Stomach (tissue), 9 donors: Measurements from ENCODE around the gene NIN. TPM values are rescaled to one million over a fixed set of nuclear protein-coding genes. Genes with fewer than 3 reads are reported as not detected.

ENCODE experiments used
- DNase-seq, 2 donors: peaks; one replicate each; pipeline versions ENCODE4 v3.0.0 to v3.0.0-alpha.2; 2013 to 2019
- H3K27ac ChIP-seq, 5 donors: fragments of 200-600 bp in 4 of 5; sonication (generic) in 4 of 5; one replicate each; pipeline ENCODE4 v1.5.1; 2013 to 2019; ENCODE audit warnings: mild to moderate bottlenecking in 1 of 5, moderate library complexity in 1 of 5
- H3K27me3 ChIP-seq, 3 donors: fragments of 200-600 bp; sonication (generic); one replicate each; pipeline ENCODE4 v1.5.1; 2017 to 2019; ENCODE audit warnings: mixed run types in 1 of 3
- H3K36me3 ChIP-seq, 4 donors: fragments of 200-600 bp; sonication (generic); 1 replicate in 3 of 4; 2 replicates in 1 of 4; pipeline ENCODE4 v1.5.1; 2016 to 2019
- H3K4me1 ChIP-seq, 4 donors: fragments of 200-600 bp; sonication (generic); one replicate each; pipeline ENCODE4 v1.5.1; 2016 to 2019
- H3K4me3 ChIP-seq, 4 donors: fragments of 200-600 bp; sonication (generic) in 3 of 4; one replicate each; pipeline ENCODE4 v1.5.1; 2016 to 2019; ENCODE audit warnings: mild to moderate bottlenecking in 1 of 4
- H3K9me3 ChIP-seq, 4 donors: fragments of 200-600 bp; sonication (generic); one replicate each; pipeline ENCODE4 v1.5.1; 2016 to 2019
- EP300 ChIP-seq: sonication (generic); formaldehyde crosslinking; IDR thresholded peaks from one replicate; pipeline ENCODE4 v1.6.1; 2017; ENCODE audit warnings: antibody characterized with exemption
- POLR2A ChIP-seq, 4 donors: fragments of 450-650 bp; IDR thresholded peaks; one replicate each; pipeline ENCODE4 v1.6.1; 2016; ENCODE audit warnings: antibody characterized with exemption in 4 of 4, control low read depth in 2 of 4, mild to moderate bottlenecking in 1 of 4, moderate library complexity in 1 of 4
- POLR2AphosphoS5 ChIP-seq, 3 donors: sonication (generic); formaldehyde crosslinking; IDR thresholded peaks; one replicate each; pipeline ENCODE4 v1.6.1; 2016; ENCODE audit warnings: antibody characterized with exemption in 3 of 3
- WGBS, 5 donors: extraction: QIAGEN DNeasy Blood & Tissue Kit in 3 of 5; methylation state at CpG; one replicate each; pipeline versions ENCODE4 v1.1.5 to v1.1.7; 2013 to 2018; 5-methylcytosine and 5-hydroxymethylcytosine counted together
- intact Hi-C: fragments of 100-400 bp; cut with DNase I; formaldehyde crosslinking; loops from one replicate; pipeline ENCODE4 v1.15.1; 2023; ENCODE audit warnings: low total_unique reads
- polyA plus RNA-seq, 3 donors: library from polyadenylated mRNA; stranded (reverse); fragments of 200-250 nt; gene quantifications; one replicate each; pipeline ENCODE4 v1.2.3, GENCODE V29; 2013
- total RNA-seq, 5 donors: library from RNA; depleted of rRNA; stranded (reverse); fragments of >200 nt; gene quantifications; one replicate each; pipeline versions ENCODE4 v1.1.0 to v1.2.3, GENCODE V29; 2014 to 2016
- TF ChIP-seq, protein P1 (sequence below), 7 experiments: fragments of 450-650 bp in 4 of 7; fragments of 200-600 bp in 3 of 7; sonication (generic) in 3 of 7; IDR thresholded peaks; one replicate each; pipeline ENCODE4 v1.5.1; 2016 to 2019; ENCODE audit warnings: antibody characterized with exemption in 7 of 7, control low read depth in 2 of 7, mild to moderate bottlenecking in 1 of 7
- donor health status: healthy with polysubstance abuse.
- donor health status: Bipolar disorder and iron deficiency.
- donor health status: healthy.

The NIN gene
- total and polyA plus RNA-seq, 8 donors = 5.3 to 70.5 (median 20.5) TPM

DNA sequence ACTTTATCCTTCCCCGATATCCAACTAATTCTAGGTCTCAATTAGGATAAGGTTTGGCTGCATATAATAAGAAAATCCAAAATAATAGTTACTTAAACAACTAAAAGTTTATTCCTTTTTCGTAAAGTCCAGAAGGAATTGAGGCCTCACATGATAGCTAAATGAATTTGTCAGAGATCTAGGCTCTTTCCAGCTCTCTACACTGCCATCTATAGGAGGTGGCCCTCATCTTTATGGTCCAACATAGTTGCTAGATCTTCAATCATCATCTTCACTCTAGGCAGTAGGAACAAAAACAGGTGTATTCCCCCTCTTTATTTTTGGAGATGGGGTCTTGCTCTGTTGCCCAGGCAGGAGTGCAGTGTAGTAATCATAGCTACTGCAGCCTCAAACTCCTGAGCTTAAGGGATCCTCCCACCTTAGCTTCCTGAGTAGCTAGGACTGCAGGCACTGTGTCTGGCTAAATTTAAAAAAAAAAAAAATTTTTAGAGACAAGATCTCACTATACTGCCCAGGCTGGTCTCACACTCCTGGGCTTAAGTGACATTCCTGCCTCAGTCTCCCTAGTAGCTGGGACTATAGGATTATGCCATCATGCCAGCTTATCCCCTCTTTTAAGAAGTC lies 116.4 kb downstream of the NIN start:
- intact Hi-C loops = no loop called here

DNA sequence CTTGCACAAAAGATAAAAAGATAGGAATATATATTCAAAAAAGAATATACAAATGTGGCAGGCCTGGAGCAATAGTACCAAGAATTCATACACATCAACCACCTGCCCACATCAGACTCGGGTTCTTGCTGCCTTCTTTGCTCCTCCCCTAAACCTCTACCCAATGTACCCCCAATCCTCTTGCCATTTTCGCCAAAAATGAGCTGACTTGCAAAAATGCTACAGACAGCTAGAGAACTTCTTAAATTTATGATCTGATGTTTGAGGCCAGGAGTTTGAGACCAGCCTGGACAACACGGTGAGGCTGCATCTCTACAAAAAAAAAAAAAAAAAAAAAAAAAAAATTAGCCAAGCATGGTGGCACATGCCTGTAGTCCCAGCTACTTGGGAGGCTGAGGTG lies 119.9 kb downstream of the NIN start:
- no peak for TF ChIP-seq EP300
- no peak for TF ChIP-seq POLR2A (IDR thresholded peaks at IDR 0.05)
- TF ChIP-seq POLR2AphosphoS5 (IDR thresholded peaks at IDR 0.05) = no peak
- TF ChIP-seq, protein P1, sequence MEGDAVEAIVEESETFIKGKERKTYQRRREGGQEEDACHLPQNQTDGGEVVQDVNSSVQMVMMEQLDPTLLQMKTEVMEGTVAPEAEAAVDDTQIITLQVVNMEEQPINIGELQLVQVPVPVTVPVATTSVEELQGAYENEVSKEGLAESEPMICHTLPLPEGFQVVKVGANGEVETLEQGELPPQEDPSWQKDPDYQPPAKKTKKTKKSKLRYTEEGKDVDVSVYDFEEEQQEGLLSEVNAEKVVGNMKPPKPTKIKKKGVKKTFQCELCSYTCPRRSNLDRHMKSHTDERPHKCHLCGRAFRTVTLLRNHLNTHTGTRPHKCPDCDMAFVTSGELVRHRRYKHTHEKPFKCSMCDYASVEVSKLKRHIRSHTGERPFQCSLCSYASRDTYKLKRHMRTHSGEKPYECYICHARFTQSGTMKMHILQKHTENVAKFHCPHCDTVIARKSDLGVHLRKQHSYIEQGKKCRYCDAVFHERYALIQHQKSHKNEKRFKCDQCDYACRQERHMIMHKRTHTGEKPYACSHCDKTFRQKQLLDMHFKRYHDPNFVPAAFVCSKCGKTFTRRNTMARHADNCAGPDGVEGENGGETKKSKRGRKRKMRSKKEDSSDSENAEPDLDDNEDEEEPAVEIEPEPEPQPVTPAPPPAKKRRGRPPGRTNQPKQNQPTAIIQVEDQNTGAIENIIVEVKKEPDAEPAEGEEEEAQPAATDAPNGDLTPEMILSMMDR (IDR thresholded peaks at IDR 0.05) = no peak
- no peaks in the 10 kb centered on the region for H3K4me1 ChIP-seq
- H3K36me3 ChIP-seq = no peaks in the 10 kb centered on the region
- H3K27me3 ChIP-seq = no peaks in the 10 kb centered on the region
- no peak overlapping the region for H3K4me3 ChIP-seq
- no peaks in the 10 kb centered on the region for H3K9me3 ChIP-seq
- no peak overlapping the region for H3K27ac ChIP-seq
- 86 to 96% (median 95%) methylated on average over 2 to 3 of the region's 3 CpGs for WGBS, 5 donors
- intact Hi-C loops = no loop called here
- no peak for DNase-seq

More for the DNA sequence above, 116.4 kb downstream of the NIN start:
- no peaks in the 10 kb centered on the region for H3K9me3 ChIP-seq
- WGBS, 5 donors = 59 to 86% (median 64%) methylated on average over 2 of the region's 2 CpGs
- no peaks in the 10 kb centered on the region for H3K4me1 ChIP-seq
- H3K27ac ChIP-seq = no peak overlapping the region
- H3K27me3 ChIP-seq = no peaks in the 10 kb centered on the region
- H3K4me3 ChIP-seq = no peak overlapping the region
- H3K36me3 ChIP-seq = no peaks in the 10 kb centered on the region
- DNase-seq = peak in 1 of 2 donors; percentile 64
- TF ChIP-seq, protein P1 (IDR thresholded peaks at IDR 0.05) = peak in 4 of 7 experiments; percentile 21 to 35 (median 30)
- TF ChIP-seq EP300 (no peak), POLR2AphosphoS5 (IDR thresholded peaks at IDR 0.05) (no peak)

DNA sequence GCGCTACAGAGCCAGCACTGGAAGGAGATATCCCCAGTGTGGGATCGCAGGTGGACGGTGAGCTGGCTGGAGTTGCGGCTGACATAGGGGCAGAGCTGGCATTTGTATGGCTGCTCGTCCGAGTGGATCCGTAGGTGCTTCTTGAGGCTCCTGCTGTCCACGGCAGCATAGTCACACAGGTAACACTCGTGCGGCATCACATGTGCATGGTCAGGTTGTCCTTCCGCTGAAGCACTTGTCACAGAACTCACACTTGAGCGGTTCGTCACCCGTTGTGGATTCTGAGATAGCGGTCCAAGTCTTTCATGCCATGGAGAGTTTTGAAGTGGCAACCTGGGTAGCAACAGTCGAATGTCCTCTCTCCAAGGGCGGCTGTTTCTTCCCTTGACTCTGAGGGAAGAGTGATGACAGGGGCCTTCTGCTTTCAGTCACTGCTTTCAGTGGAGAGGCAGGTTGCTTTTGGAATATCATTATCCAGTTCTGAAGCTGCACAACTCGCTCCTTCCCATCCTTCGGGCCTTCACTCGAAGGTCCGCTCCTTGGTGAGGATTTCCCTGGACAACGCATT lies 125.9 kb downstream of the NIN start:
- intact Hi-C loops = no loop called here
- 90 to 97% (median 96%) methylated on average over 22 of the region's 22 CpGs for WGBS, 5 donors
- H3K4me3 ChIP-seq = no peak overlapping the region
- H3K27ac ChIP-seq = no peak overlapping the region
- no peak for TF ChIP-seq EP300
- no peak for TF ChIP-seq POLR2AphosphoS5 (IDR thresholded peaks at IDR 0.05)
- TF ChIP-seq POLR2A (IDR thresholded peaks at IDR 0.05) = no peak
- TF ChIP-seq, protein P1 (IDR thresholded peaks at IDR 0.05) = no peak
- peaks cover 0 to 9% (median 0%) of the 10 kb centered on the region in 3 donors for H3K27me3 ChIP-seq
- no peak for DNase-seq
- no peaks in the 10 kb centered on the region for H3K9me3 ChIP-seq
- H3K36me3 ChIP-seq = no peaks in the 10 kb centered on the region
- no peaks in the 10 kb centered on the region for H3K4me1 ChIP-seq

DNA sequence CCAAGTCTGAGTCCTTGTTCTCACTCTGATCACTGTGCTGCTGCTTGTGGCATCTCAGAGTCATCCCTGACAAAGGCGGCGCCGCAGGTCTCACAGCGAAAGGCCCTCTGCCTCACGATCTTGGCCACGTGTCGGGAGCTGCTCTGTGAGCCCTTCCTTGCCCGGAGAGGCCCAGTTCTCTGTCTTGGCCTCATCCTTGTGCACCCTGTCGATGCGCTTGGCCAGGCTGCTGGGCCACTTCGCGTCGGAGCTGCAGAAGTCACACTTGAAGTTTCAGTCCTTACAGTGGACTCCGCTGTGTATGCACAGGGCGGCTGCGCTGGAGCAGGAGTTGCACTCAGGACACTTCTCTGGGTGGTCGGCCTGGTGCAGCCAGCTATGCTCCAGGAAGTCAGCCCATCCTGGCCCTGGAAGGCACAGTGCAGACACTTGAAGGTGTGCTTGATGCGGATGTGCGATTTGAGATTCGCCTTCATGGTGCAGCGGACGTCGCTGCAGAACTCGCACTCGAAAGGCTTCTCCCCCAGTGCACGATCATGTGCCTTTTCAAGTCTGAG lies 126.4 kb downstream of the NIN start:
- TF ChIP-seq POLR2A (IDR thresholded peaks at IDR 0.05) (no peak), EP300 (no peak)
- no peak for DNase-seq
- Histone ChIP-seq H3K27me3 (peaks cover 0 to 9% (median 0%) of the 10 kb centered on the region in 3 donors), H3K27ac (no peak overlapping the region), H3K36me3 (no peaks in the 10 kb centered on the region), H3K4me1 (no peaks in the 10 kb centered on the region), H3K9me3 (no peaks in the 10 kb centered on the region), H3K4me3 (no peak overlapping the region)
- WGBS, 5 donors = 95 to 96% (median 96%) methylated on average over 24 to 26 of the region's 26 CpGs
- intact Hi-C loops = no loop called here
